Stimulated activated CD8-positive, alpha-beta memory T cell treated with anti-CD3 and anti-CD28 coated beads, Interleukin-2, amount 100 ng/mL, for 48 hours (primary cell): ENCODE results near the gene ATP8A2.

Experiments
- DNase-seq, 2 donors: peaks; one replicate each; pipeline ENCODE4 v3.0.0-alpha.2; 2020; ENCODE audit warnings: low read depth in 2 of 2

Gene ATP8A2

GRCh38 chr13:25965596-25965995, 593.8 kb downstream of the ATP8A2 start:
- no peak for DNase-seq

- DNase-seq: no peak
These were observed 594.3 kb downstream of the ATP8A2 start for GRCh38 chr13:25966086-25966485.

- DNase-seq: no peak
These were observed 595.4 kb downstream of the ATP8A2 start for GRCh38 chr13:25967144-25967543.

- no peak for DNase-seq
These were observed 599.3 kb downstream of the ATP8A2 start for GRCh38 chr13:25971047-25971446.

GRCh38 chr13:25971459-25972145, 599.8 kb downstream of the ATP8A2 start:
- DNase-seq: no peak

- DNase-seq: no peak
These were observed 601.3 kb downstream of the ATP8A2 start for GRCh38 chr13:25973085-25973484.

GRCh38 chr13:25973576-25973975, 601.8 kb downstream of the ATP8A2 start:
- DNase-seq: no peak

GRCh38 chr13:25977216-25977615, 605.4 kb downstream of the ATP8A2 start:
- DNase-seq: no peak

- DNase-seq: no peak
These were observed 605.9 kb downstream of the ATP8A2 start for GRCh38 chr13:25977671-25978070.

- no peak for DNase-seq
These were observed 607.2 kb downstream of the ATP8A2 start for GRCh38 chr13:25978961-25979360.

- DNase-seq: no peak
These were observed 607.6 kb downstream of the ATP8A2 start for GRCh38 chr13:25979371-25979770.

GRCh38 chr13:25980255-25980654, 608.5 kb downstream of the ATP8A2 start:
- DNase-seq: no peak

GRCh38 chr13:25981060-25981459, 609.3 kb downstream of the ATP8A2 start:
- no peak for DNase-seq

- no peak for DNase-seq
These were observed 611.1 kb downstream of the ATP8A2 start for GRCh38 chr13:25982907-25983306.

- DNase-seq: no peak
These were observed 616.2 kb downstream of the ATP8A2 start for GRCh38 chr13:25987987-25988386.

GRCh38 chr13:25988661-25989060, 616.9 kb downstream of the ATP8A2 start:
- DNase-seq: no peak

GRCh38 chr13:25990801-25991200, 619.0 kb downstream of the ATP8A2 start:
- no peak for DNase-seq

GRCh38 chr13:25992076-25992475, 620.3 kb downstream of the ATP8A2 start:
- no peak for DNase-seq

- DNase-seq: no peak
These were observed 635.7 kb downstream of the ATP8A2 start for GRCh38 chr13:26007261-26008125.

GRCh38 chr13:26010487-26011207, 638.9 kb downstream of the ATP8A2 start:
- no peak for DNase-seq

GRCh38 chr13:26011208-26011573, 639.4 kb downstream of the ATP8A2 start:
- no peak for DNase-seq

- peak; percentile 23 to 41 for DNase-seq
These were observed 640.4 kb downstream of the ATP8A2 start for GRCh38 chr13:26011996-26012821.
